Central memory CD8-positive, alpha-beta T cell (primary cell): Measurements from ENCODE around the gene CDHR5.

Experiments
- ATAC-seq: fragments of 150-1000 bp; cut with Tn5 transposase; replicated peaks from 2 replicates; pipeline ENCODE4 v1.10.0; 2022; ENCODE audit warnings: mild to moderate bottlenecking, moderate FRiP score, moderate number of reproducible peaks; ENCODE audit not compliant: poor library complexity, severe bottlenecking; ENCODE audit errors: extremely low read depth
- DNase-seq, 2 donors: peaks; one replicate each; pipeline ENCODE4 v3.0.0; 2021; ENCODE audit warnings: low spot score in 2 of 2
- H3K27ac Mint-ChIP-seq: one replicate; pipeline ENCODE4 v1.8.0; 2022; ENCODE audit warnings: low read depth, mild to moderate bottlenecking, moderate library complexity, mixed read lengths
- H3K27me3 Mint-ChIP-seq: one replicate; pipeline ENCODE4 v1.8.0; 2022; ENCODE audit warnings: mixed read lengths
- H3K36me3 Mint-ChIP-seq: one replicate; pipeline ENCODE4 v1.8.0; 2022; ENCODE audit warnings: mild to moderate bottlenecking, moderate library complexity, mixed read lengths; ENCODE audit not compliant: insufficient read depth
- H3K4me1 Mint-ChIP-seq: one replicate; pipeline ENCODE4 v1.8.0; 2022; ENCODE audit warnings: mixed read lengths
- H3K4me3 Mint-ChIP-seq: one replicate; pipeline ENCODE4 v1.8.0; 2022; ENCODE audit warnings: mild to moderate bottlenecking, moderate library complexity, mixed read lengths
- H3K9me3 Mint-ChIP-seq: one replicate; pipeline ENCODE4 v1.8.0; 2022; ENCODE audit warnings: mixed read lengths

CDHR5 gene, protein sequence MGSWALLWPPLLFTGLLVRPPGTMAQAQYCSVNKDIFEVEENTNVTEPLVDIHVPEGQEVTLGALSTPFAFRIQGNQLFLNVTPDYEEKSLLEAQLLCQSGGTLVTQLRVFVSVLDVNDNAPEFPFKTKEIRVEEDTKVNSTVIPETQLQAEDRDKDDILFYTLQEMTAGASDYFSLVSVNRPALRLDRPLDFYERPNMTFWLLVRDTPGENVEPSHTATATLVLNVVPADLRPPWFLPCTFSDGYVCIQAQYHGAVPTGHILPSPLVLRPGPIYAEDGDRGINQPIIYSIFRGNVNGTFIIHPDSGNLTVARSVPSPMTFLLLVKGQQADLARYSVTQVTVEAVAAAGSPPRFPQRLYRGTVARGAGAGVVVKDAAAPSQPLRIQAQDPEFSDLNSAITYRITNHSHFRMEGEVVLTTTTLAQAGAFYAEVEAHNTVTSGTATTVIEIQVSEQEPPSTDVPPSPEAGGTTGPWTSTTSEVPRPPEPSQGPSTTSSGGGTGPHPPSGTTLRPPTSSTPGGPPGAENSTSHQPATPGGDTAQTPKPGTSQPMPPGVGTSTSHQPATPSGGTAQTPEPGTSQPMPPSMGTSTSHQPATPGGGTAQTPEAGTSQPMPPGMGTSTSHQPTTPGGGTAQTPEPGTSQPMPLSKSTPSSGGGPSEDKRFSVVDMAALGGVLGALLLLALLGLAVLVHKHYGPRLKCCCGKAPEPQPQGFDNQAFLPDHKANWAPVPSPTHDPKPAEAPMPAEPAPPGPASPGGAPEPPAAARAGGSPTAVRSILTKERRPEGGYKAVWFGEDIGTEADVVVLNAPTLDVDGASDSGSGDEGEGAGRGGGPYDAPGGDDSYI

DNA sequence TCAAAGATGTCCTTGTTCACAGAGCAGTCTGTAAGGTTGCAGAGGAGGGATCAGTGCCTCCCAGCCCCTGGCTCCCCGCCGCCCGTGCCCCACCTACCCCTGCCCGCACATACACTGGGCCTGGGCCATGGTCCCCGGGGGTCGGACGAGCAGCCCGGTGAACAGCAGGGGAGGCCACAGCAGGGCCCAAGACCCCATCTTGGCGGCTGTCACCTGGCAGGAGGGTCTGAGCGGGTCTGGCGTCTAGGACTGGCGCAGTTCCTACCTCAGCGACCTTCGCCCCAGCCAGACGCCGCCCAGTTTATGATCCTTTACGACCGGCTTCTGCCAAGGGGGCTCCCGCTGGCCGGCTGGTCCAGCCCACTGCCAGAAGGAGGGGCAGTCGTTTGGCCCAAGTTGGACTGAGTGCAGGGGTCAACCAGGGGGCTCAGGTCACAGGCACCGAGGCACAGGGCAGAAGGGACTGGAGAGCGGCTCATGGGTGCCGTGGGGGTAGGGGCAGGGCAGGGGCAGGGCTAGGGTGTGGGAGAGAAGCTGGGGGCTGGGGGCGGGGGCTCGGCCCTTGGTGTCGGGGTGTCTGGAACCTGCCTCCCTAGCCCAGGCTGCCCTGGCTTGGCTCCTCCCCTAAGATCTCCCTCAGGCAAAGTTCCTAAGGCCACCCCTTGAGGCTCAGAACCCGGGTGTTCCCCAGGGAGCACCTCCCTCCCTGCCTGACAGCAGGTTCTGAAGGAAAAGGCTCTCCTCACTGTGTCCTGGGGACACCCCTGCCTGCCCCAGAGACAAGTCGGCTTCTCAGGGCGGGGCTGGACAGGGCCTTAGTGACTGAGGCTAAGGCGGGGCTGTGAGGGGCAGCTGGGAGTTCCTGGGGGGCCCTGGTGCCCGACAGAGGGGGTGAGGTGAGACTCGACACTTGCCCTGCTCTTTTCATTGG lies at the start of gene CDHR5:
Gene CDHR5 (minus strand): TSS at position 251 of the 931 bp plus-strand sequence. CDS start 53 bp downstream, at position 198.
- H3K9me3 Mint-ChIP-seq: no peaks in the 10 kb centered on the region

DNA sequence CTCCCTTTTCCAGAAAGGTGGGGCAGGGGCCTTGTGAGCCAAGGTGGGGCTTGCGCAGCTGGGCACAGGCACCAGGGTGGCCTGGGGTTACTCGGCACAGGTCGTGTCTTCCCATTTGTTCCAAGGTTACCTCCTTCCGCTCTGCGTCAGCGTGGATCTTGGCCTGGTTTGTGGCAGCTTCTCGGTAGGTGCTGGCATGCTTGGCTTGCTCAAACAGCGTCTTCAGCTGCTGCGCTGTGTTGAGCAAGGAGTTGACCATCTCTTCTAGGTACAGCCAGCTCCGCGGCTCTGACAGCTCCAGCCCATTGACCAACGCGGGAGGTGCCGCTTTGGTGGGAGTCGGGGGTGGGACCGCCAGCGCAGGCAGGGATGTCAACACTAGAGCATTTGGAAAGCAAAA lies 49.7 kb upstream of the CDHR5 start:
- Mint-ChIP-seq H3K36me3 (peaks cover 36% of the 10 kb centered on the region), H3K4me1 (no peaks in the 10 kb centered on the region), H3K9me3 (no peaks in the 10 kb centered on the region), H3K4me3 (no peak overlapping the region), H3K27ac (no peak overlapping the region), H3K27me3 (no peaks in the 10 kb centered on the region)
- ATAC-seq: no peak
- DNase-seq: no peak

More for the DNA sequence above, at the start of gene CDHR5:
- DNase-seq (no peak), ATAC-seq (no peak)
- peaks cover 18% of the 10 kb centered on the region for H3K36me3 Mint-ChIP-seq
- H3K27me3 Mint-ChIP-seq: peaks cover 32% of the 10 kb centered on the region
- H3K4me1 Mint-ChIP-seq: peaks cover 22% of the 10 kb centered on the region
- no peak within 1 kb of the TSS for H3K27ac Mint-ChIP-seq
- no peak within 1 kb of the TSS for H3K4me3 Mint-ChIP-seq

DNA sequence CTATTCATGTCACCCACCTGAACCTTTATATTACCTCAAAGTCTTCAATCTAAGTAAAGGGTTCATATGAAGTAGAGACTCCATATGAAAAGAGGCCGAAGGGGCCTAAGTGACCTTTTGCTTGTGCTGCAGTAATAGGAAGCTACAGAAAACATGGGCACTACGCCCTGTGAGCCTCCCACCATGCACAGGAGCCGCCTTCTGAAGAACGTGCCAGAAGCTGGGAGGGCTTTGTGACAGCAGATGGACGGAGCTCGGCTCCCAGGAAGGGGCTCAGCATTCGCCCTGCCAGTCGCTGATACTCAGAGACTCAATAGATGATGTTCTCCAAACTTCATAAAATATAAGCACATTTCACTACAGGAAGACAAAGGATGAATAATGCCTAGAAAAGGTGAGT lies 49.1 kb upstream of the CDHR5 start:
- Mint-ChIP-seq H3K4me3 (no peak overlapping the region), H3K36me3 (peaks cover 33% of the 10 kb centered on the region)
- ATAC-seq: no peak

DNA sequence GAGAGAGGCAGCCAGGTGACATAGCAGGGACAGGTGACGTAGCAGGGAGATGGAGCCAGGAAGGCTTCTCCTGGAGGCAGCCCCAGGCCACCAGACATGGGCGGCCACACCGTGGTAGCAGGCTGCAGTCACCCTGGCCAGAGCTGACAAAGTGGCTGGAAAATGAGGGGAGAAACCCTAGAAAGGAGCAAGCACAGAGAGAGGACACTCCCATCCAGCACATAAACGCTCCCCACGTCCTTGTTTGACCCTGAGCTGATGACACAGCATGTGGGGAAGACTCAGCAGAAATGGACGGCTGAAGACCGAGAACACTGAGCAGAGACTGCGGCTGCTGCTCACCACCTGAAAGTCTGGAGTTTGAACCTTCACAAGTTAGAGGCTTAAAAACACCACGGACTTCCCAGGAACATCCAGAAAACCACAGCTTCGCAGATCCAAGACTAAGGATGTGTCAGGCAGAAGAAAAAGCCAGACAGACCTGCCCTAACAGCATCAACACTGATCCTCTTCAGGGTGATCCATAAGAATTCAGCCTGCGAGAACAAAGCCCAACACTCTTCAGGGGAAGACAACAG lies 41.0 kb upstream of the CDHR5 start:
- no peaks in the 10 kb centered on the region for H3K27me3 Mint-ChIP-seq
- no peaks in the 10 kb centered on the region for H3K9me3 Mint-ChIP-seq
- peaks cover 14% of the 10 kb centered on the region for H3K36me3 Mint-ChIP-seq
- DNase-seq: no peak
- H3K4me3 Mint-ChIP-seq: no peak overlapping the region
- no peak for ATAC-seq
- peaks cover 5% of the 10 kb centered on the region for H3K4me1 Mint-ChIP-seq
- H3K27ac Mint-ChIP-seq: no peak overlapping the region

More for the DNA sequence above, 49.1 kb upstream of the CDHR5 start:
- Mint-ChIP-seq H3K9me3 (no peaks in the 10 kb centered on the region), H3K27me3 (no peaks in the 10 kb centered on the region), H3K27ac (no peak overlapping the region), H3K4me1 (no peaks in the 10 kb centered on the region)
- DNase-seq: no peak

DNA sequence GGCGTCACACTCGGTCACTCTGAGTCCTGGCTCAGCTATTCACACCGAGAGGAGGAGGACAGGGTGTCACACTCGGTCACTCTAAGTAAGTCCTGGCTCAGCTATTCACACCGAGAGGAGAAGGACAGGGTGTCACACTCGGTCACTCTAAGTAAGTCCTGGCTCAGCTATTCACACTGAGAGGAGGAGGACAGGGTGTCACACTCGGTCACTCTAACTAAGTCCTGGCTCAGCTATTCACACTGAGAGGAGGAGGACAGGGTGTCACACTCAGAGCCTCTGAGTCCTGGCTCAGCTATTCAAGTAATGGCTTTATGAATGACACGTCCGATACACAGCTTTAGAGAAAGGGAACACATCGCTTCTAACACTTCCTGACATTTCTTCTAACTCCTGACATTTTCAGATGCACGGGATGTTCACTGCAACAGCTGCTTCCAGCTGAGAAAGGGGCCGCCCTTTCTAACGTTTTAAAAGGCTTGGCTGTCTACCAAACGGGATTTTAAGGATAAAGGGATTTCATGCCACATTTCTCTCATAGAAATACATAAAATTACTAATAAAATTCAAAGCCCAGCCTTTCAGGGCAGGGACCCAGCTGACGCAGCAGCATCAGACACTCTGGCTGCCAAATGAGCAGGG lies 40.4 kb upstream of the CDHR5 start:
- no peak for DNase-seq
- H3K27ac Mint-ChIP-seq: no peak overlapping the region
- peaks cover 13% of the 10 kb centered on the region for H3K36me3 Mint-ChIP-seq
- no peak overlapping the region for H3K4me3 Mint-ChIP-seq
- H3K27me3 Mint-ChIP-seq: no peaks in the 10 kb centered on the region
- H3K9me3 Mint-ChIP-seq: no peaks in the 10 kb centered on the region
- peaks cover 5% of the 10 kb centered on the region for H3K4me1 Mint-ChIP-seq
- no peak for ATAC-seq

DNA sequence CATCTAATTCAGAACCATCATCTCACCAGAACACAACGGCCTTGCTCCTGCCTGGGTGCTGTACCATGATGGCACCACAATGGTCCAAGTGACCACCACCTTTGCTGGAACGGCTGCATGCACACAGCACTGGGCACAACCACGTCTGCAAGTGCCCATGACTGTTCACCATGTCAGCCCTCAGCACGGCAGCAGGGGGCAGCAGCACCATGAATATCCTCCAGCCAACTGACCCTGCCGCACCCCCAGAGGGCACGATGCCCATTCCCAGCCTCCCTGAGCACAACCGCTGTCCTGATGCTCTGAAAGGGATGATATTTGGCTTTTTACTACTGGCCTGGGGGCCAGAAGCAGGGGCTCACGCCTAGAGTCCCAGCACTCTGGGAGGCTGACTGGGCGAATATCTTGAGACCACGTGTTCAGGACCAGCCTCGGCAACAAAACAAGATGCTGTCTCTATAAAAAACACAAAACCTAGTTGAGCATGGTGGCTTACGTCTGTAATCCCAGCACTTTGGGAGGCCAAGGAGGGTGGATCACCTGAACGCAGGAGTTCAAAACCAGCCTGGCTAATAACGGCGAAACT lies 38.0 kb upstream of the CDHR5 start:
- H3K36me3 Mint-ChIP-seq: peaks cover 10% of the 10 kb centered on the region
- DNase-seq: no peak
- no peak overlapping the region for H3K27ac Mint-ChIP-seq

DNA sequence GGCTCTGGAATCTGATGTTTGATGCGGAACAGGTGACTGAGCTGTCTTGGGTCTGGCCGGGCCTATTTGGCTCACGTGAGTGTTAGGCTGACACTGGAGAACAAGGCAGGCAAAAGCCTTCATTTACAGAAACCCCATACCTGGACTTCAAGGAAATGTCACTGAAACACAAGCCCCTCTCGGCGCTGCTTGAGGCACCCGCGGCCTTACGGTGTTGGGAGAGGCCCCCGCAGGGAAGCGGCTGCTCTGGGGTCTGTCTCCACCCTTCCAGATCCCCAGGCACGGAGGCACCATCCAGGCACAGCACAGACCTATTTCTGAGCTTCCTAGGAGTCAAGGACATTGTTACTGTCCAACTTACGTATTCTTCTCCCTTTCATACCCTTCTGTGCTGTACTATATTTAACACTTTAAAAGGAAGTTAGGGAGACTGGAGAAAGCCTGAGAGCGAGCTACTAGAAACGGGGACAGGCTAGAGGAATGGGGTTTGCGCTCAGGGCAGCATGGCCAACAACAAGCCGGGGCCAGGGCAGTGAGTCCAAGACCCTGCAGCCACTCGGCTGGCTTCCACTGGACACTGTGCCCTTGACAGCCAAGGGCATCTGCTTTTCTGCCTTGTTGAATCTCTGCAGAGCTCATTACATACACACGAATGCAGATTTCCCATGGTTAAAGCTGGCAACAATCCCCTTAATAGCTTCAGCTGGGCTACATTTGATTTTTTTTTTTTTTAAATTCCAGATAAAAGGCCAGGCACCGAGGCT lies 36.1 kb upstream of the CDHR5 start:
- Mint-ChIP-seq H3K36me3 (peaks cover 8% of the 10 kb centered on the region), H3K4me1 (peaks cover 5% of the 10 kb centered on the region), H3K27me3 (no peaks in the 10 kb centered on the region), H3K27ac (no peak overlapping the region), H3K4me3 (no peak overlapping the region), H3K9me3 (no peaks in the 10 kb centered on the region)
- no peak for ATAC-seq
- no peak for DNase-seq

More for the DNA sequence above, 38.0 kb upstream of the CDHR5 start:
- Mint-ChIP-seq H3K27me3 (no peaks in the 10 kb centered on the region), H3K4me1 (peaks cover 5% of the 10 kb centered on the region), H3K4me3 (no peak overlapping the region), H3K9me3 (no peaks in the 10 kb centered on the region)
- ATAC-seq: no peak

DNA sequence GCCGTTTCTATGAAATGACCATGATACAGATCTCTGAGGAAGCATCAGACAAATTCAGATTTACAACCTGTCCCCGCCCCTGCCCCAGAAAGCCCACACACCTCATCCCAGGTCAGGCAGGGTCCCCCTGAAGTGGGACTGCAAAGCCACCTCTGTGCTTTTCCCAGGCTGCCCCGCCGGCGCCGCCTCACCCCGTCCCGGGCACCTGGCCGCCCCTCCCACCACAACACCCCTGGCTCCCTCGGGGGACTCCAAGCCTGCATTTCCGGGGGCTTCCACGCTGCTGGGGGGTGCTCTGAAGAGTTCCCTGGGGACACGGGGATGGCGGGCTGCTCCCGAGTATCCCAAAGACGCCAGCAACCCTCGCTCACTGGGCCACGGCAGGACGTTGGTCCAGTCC lies 35.5 kb upstream of the CDHR5 start:
- no peaks in the 10 kb centered on the region for H3K27me3 Mint-ChIP-seq
- no peak overlapping the region for H3K27ac Mint-ChIP-seq
- no peak for ATAC-seq
- H3K9me3 Mint-ChIP-seq: no peaks in the 10 kb centered on the region
- no peak overlapping the region for H3K4me3 Mint-ChIP-seq
- no peak for DNase-seq
- H3K36me3 Mint-ChIP-seq: peaks cover 8% of the 10 kb centered on the region
- H3K4me1 Mint-ChIP-seq: peaks cover 5% of the 10 kb centered on the region

DNA sequence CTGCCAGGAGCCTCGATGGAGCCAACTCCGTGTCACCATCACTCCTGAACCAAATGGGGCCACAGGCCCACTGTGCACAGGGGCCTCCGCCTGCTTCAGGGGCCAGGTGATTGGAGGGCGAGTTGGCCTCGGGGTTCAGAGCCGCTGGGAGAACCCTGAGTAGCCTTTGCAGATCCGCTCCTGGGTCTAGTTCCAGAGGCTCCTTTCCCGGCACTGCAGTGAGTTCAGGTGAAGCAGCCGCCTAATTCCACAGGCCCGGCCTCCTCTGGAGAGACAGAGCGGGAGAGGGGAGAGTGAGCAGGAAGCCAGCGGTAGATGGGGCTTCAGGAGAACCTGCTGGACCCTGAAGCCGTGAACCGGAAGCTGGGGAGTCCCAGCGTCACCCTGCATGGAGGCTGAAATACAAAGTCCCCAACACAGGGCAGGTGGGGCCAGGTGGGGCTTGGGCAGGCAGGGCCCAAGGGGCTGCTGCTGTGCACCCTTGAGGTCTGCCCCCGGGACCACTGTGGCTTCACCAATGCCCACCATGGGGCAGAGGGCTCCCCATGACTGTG lies 34.9 kb upstream of the CDHR5 start:
- H3K27me3 Mint-ChIP-seq: no peaks in the 10 kb centered on the region
- H3K9me3 Mint-ChIP-seq: no peaks in the 10 kb centered on the region
- peaks cover 8% of the 10 kb centered on the region for H3K36me3 Mint-ChIP-seq
- ATAC-seq (no peak), DNase-seq (no peak)
- H3K4me3 Mint-ChIP-seq: no peak overlapping the region
- no peak overlapping the region for H3K27ac Mint-ChIP-seq
- peaks cover 5% of the 10 kb centered on the region for H3K4me1 Mint-ChIP-seq

DNA sequence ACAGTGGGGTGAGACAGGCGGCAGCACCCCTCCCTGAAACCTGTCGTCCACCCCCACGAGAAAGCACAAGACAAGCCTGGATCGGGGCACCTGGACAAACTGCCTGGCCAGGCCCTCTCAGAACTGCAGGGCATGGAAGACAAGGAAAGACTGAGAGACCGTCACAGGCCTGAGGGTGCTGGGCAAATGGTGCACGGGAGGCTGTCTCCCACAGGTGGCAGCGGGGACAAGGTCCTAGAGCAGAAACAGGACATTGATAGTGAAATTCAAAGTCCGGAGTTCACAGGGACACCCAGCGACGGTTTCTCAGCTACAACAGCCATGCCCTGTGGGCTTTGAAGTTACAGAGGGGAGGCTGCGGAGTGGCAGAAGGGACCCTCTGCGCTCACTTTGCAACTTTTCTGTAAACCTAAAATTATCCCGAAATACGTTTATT lies 33.0 kb upstream of the CDHR5 start:
- peaks cover 11% of the 10 kb centered on the region for H3K36me3 Mint-ChIP-seq
- H3K4me1 Mint-ChIP-seq: peaks cover 2% of the 10 kb centered on the region
- no peak overlapping the region for H3K4me3 Mint-ChIP-seq
- H3K27me3 Mint-ChIP-seq: no peaks in the 10 kb centered on the region
- DNase-seq (no peak), ATAC-seq (no peak)
- H3K27ac Mint-ChIP-seq: no peak overlapping the region
- no peaks in the 10 kb centered on the region for H3K9me3 Mint-ChIP-seq
